ENCODE measurements around the gene C1QTNF8.

DNA sequence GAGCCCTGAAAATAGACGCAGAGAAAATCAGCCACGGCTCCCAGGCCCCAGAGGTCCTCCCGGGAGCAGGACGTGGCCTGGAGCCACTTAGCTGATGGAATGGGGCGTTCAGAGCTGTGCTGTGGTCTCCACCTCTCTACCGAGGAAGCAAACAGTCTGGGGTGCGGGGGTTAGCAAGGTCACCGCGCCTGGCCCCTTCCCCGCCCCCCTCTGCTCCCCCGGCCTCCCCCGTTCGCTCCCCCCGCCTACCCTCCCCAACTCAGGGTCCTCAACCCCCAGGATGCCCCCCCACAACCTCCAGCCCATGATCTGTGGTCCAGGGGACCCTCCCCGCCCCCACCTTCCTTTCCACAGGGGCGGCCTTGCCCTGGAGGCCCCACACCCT, 20.6 kb upstream of the C1QTNF8 start:
- TF ChIP-seq ZNF8 (CRISPR knock-in tag; IDR thresholded peaks at IDR 0.05) (no peak), TSHZ2 (CRISPR knock-in tag; IDR thresholded peaks at IDR 0.05) (no peak), RARB (CRISPR knock-in tag; IDR thresholded peaks at IDR 0.05) (no peak), TCF4 (CRISPR knock-in tag; IDR thresholded peaks at IDR 0.05; ENCODE audit: borderline replicate concordance) (no peak)

Measured in SK-N-SH treated with all-trans-retinoic acid at 6 μM for 48 hours (cell line).